Measurements from ENCODE around the gene TUBB6.

Gene TUBB6

GRCh38 chr18:12371590-12371989 is 63.5 kb downstream of the TUBB6 start:
- Mint-ChIP-seq H3K36me3 (peaks cover 63% of the 10 kb centered on the region), H3K27ac (no peak overlapping the region), H3K4me1 (peaks cover 49% of the 10 kb centered on the region), H3K9me3 (no peaks in the 10 kb centered on the region), H3K4me3 (no peak overlapping the region)
- DNase-seq (ENCODE audit: low spot score in 2 of 2) = no peak
- ATAC-seq = no peak

- Mint-ChIP-seq H3K9me3 (no peaks in the 10 kb centered on the region), H3K36me3 (peaks cover 56% of the 10 kb centered on the region), H3K27ac (no peak overlapping the region), H3K4me1 (peaks cover 46% of the 10 kb centered on the region), H3K4me3 (no peak overlapping the region)
- DNase-seq (ENCODE audit: low spot score in 2 of 2) (no peak), ATAC-seq (no peak)
These were observed 64.4 kb downstream of the TUBB6 start for GRCh38 chr18:12372406-12372805.

DNA sequence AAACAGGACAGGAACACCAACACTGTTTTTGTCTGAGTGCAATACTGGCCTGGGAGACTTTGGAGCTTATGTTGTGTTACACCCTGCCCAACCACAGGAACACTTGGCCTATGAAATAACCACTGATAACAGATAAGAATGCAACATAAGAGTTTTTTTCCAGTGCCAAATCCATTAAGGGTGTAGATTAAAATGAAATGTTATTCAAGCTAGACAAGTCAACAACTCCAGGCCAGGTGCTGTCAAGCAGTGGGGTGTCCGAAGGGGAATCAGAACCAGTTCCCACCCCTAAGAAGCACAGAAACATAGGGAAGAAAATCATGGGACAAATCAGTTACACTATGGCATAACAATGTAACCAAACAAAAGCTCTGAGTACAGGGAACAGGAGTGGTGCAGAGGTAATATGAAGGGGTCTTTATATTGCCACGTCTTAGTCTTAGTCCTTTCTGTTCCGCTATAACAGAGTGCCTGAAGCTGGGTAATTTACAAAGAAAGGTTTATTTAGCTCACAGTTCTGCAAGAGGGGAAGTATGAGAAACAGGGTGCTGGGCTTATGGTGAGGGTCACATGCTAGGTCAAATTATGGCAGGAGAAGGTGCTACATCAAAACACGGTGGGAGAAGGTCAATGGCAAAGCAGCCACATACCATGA is 65.2 kb downstream of the TUBB6 start:
- DNase-seq (ENCODE audit: low spot score in 2 of 2) (no peak), ATAC-seq (no peak)
- Mint-ChIP-seq H3K4me1 (peaks cover 54% of the 10 kb centered on the region), H3K36me3 (peaks cover 55% of the 10 kb centered on the region), H3K9me3 (no peaks in the 10 kb centered on the region), H3K27ac (no peak overlapping the region), H3K4me3 (no peak overlapping the region)

GRCh38 chr18:12373771-12374116 is 65.7 kb downstream of the TUBB6 start:
- ATAC-seq (no peak), DNase-seq (ENCODE audit: low spot score in 2 of 2) (no peak)
- Mint-ChIP-seq H3K9me3 (no peaks in the 10 kb centered on the region), H3K36me3 (peaks cover 51% of the 10 kb centered on the region), H3K4me3 (no peak overlapping the region), H3K4me1 (peaks cover 53% of the 10 kb centered on the region), H3K27ac (no peak overlapping the region)

DNA sequence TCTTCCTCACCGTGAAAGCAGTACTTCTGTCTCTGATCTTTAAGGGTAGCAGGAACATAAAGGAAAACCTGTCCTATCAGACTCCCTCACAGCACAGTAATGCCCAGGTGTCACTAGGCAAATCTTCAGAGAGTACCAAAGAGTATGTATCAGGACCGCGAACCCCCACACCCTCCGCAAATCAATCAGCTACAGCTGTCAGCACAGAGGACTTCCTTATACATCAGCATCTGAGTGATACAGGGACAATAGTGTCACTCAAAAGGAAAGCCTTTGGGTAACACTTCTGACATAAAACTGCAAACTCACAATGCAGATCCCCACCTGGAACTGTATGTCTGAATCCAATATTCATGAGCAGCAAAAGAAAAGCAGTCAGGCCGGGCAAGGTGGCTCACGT is 66.4 kb downstream of the TUBB6 start:
- Mint-ChIP-seq H3K4me1 (peaks cover 49% of the 10 kb centered on the region), H3K27ac (peak overlapping the region; percentile 38), H3K9me3 (no peaks in the 10 kb centered on the region), H3K36me3 (peaks cover 44% of the 10 kb centered on the region), H3K4me3 (peak overlapping the region; percentile 79)
- no peak for ATAC-seq
- peak in 1 of 2 donors; percentile 63 for DNase-seq (ENCODE audit: low spot score in 2 of 2)
